ENCODE results near the gene RCL1. TPM values are rescaled to one million over a fixed set of nuclear protein-coding genes. Genes with fewer than 3 reads are reported as not detected.
"Not testable (repeated sequence)": the region's sequence is repeated elsewhere in the genome, so short reads cannot be mapped to it uniquely, and the experiment has no call there.

Gene RCL1
- total and polyA plus RNA-seq, 7 donors = 8.9 to 29.5 (median 16.0) TPM

DNA sequence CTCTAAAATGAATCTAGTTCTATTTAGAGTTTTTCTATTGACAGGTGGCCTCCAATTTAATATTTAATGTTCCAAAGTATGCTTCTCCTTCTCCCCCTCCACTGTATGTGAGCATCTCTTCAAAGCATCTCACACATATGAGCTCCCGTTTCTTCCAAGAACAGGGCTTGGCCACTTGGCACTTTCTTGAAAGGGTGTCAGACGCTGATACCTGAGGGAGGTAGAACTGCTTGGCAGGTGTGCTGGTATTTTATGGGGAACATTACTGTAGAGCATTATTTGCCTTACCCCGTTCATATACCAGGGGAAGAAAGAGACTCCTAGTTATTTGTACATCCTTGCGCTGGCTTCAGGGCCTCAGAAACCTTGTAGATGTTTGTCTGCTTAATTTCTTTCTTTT is 1.9 kb downstream of the RCL1 start:
- Histone ChIP-seq H3K4me1 (peaks cover 46% of the 10 kb centered on the region), H3K9me3 (no peaks in the 10 kb centered on the region), H3K4me3 (peak overlapping the region; percentile 78), H3K27ac (peak overlapping the region; percentile 96), H3K36me3 (ENCODE audit: insufficient read depth in 1 of 2, low read depth in 1 of 2) (no peaks in the 10 kb centered on the region), H3K27me3 (ENCODE audit: insufficient read depth in 3 of 3, low read length in 2 of 3) (no peaks in the 10 kb centered on the region)
- DNase-seq (no peak), ATAC-seq (no peak)
- TF ChIP-seq, protein P1, sequence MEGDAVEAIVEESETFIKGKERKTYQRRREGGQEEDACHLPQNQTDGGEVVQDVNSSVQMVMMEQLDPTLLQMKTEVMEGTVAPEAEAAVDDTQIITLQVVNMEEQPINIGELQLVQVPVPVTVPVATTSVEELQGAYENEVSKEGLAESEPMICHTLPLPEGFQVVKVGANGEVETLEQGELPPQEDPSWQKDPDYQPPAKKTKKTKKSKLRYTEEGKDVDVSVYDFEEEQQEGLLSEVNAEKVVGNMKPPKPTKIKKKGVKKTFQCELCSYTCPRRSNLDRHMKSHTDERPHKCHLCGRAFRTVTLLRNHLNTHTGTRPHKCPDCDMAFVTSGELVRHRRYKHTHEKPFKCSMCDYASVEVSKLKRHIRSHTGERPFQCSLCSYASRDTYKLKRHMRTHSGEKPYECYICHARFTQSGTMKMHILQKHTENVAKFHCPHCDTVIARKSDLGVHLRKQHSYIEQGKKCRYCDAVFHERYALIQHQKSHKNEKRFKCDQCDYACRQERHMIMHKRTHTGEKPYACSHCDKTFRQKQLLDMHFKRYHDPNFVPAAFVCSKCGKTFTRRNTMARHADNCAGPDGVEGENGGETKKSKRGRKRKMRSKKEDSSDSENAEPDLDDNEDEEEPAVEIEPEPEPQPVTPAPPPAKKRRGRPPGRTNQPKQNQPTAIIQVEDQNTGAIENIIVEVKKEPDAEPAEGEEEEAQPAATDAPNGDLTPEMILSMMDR (IDR thresholded peaks at IDR 0.05) = no peak
- intact Hi-C loops (cut with DNase I) = loop anchor here in 1 of 2 donors (5.0 kb wide), 1 partner anchor 43 kb away; no protein-coding TSS in a partner anchor
- WGBS, 3 donors = 63 to 86% (median 65%) methylated on average over 4 of the region's 4 CpGs

DNA sequence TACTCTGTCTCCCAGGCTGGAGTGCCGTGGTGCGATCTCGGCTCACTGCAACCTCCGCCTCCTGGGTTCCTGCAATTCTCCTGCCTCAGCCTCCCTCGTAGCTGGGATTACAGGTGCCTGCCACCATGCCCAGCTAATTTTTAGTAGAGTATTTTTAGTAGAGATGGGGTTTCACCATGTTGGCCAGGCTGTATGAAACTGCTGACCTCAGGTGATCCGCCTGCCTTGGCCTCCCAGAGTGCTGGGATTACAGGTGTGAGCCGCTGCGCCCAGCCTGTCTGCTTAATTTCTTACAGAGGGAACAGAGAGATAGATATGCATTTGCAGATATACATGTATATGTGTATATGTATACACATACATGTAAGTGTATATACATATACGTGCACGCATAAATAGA is 2.4 kb downstream of the RCL1 start:
- not testable (repeated sequence) for H3K9me3 ChIP-seq; H3K36me3 ChIP-seq (ENCODE audit: insufficient read depth in 1 of 2, low read depth in 1 of 2); DNase-seq; H3K27me3 ChIP-seq (ENCODE audit: insufficient read depth in 3 of 3, low read length in 2 of 3); ATAC-seq
- Histone ChIP-seq H3K4me1 (peaks cover 44% of the 10 kb centered on the region), H3K4me3 (peak overlapping the region; percentile 78), H3K27ac (peak overlapping the region; percentile 96)
- WGBS, 3 donors = 51 to 71% (median 56%) methylated on average over 10 of the region's 10 CpGs
- intact Hi-C loops (cut with DNase I) = loop anchor here in 1 of 2 donors (5.0 kb wide), 1 partner anchor 42 kb away; no protein-coding TSS in a partner anchor

DNA sequence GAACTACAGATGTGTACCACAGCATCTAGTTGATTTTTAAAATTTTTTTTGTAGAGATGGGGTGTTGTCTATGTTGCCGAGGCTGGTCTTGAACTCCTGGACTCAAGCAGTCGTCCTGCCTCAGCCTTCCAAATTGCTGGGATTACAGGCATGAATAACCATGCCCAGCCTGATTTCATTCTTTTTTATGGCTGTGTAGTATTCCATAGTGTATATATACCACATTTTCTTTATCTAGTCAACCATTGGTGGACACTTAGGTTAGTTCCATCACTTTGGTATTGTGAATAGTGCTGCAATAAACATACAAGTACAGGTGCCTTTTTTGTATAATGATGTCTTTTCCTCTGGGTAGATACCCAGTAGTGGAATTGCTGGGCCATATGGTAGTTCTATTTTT is 3.8 kb downstream of the RCL1 start:
- no peak for DNase-seq
- Histone ChIP-seq H3K4me3 (no peak overlapping the region), H3K27ac (peak overlapping the region; percentile 96), H3K9me3 (no peaks in the 10 kb centered on the region), H3K36me3 (ENCODE audit: insufficient read depth in 1 of 2, low read depth in 1 of 2) (no peaks in the 10 kb centered on the region), H3K27me3 (ENCODE audit: insufficient read depth in 3 of 3, low read length in 2 of 3) (no peaks in the 10 kb centered on the region), H3K4me1 (peaks cover 37% of the 10 kb centered on the region)
- WGBS, 3 donors = 86 to 95% (median 91%) methylated on average over 2 of the region's 2 CpGs
- no peak for ATAC-seq
- intact Hi-C loops (cut with DNase I) = loop anchor here in 1 of 2 donors (5.0 kb wide), 1 partner anchor 41 kb away; no protein-coding TSS in a partner anchor
- TF ChIP-seq, protein P1 (IDR thresholded peaks at IDR 0.05) = no peak

DNA sequence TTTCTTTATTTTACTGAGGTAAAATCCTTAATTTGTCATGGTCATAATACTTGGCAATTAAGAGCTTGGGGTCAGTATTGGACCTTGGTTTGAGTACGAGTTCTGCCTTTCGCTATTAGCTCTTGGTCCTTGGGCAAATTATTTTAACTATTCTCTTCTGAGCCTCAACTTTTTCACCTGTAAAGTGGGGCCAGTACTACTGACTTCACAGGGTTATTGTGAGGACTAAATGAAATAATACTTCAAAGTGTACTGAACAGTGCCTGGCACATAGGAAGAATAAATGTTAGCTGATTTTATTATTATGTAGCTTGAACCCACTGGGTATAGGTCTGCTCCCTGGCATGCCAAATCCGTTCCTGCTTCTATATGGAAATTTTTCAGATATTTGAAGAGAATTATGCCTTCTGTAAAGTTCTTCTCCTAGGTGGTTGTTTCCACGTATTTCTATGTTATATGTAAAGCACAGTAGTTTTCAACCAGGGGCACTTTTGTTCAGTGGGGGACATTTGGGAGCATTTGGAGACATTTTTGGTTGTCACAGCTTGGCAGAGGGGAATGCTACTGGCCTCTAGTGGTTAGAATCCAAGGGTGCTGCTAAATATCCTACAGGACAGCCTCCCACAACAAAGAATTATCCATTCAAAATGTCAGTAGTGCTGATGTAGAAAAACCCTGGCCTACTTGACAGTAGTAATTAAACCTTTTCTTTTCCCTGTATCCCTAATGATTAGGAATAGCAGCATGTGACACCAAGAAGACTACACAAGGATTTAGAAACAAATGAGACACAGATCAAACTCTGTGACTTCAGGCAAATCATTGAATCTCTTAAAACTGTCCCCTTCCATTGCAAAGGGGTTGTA is 4.5 kb downstream of the RCL1 start:
- no peaks in the 10 kb centered on the region for H3K9me3 ChIP-seq
- H3K27ac ChIP-seq = peak overlapping the region; percentile 70
- ATAC-seq = peak in 1 of 4 donors; percentile 34
- H3K36me3 ChIP-seq (ENCODE audit: insufficient read depth in 1 of 2, low read depth in 1 of 2) = no peaks in the 10 kb centered on the region
- H3K4me3 ChIP-seq = no peak overlapping the region
- WGBS, 3 donors = 82 to 89% (median 87%) methylated on average over 4 of the region's 4 CpGs
- DNase-seq = no peak
- TF ChIP-seq, protein P1 (IDR thresholded peaks at IDR 0.05) = peak; percentile 66
- intact Hi-C loops (cut with DNase I) = loop anchor here in 1 of 2 donors (5.0 kb wide), 1 partner anchor 40 kb away; no protein-coding TSS in a partner anchor
- H3K4me1 ChIP-seq = peaks cover 33% of the 10 kb centered on the region
- H3K27me3 ChIP-seq (ENCODE audit: insufficient read depth in 3 of 3, low read length in 2 of 3) = no peaks in the 10 kb centered on the region

DNA sequence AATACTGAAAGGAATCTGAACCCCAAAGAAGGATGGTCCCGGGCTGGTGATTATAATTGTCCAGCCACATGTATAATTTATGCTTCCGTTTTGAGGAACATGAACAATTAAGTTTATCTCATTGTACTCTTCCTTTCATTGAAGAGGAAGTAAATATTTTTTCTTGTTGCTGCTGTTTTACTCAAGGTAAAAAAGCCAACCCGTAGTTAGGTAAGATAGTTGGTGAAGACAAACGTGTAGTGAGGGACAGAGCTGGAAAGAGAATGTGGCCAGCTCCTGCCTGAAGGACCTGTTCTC is 5.1 kb downstream of the RCL1 start:
- intact Hi-C loops (cut with DNase I) = loop anchor here (2.0 to 5.0 kb wide), 2 partner anchors 25 to 39 kb away; no protein-coding TSS in a partner anchor
- peaks cover 35% of the 10 kb centered on the region for H3K4me1 ChIP-seq
- no peaks in the 10 kb centered on the region for H3K27me3 ChIP-seq (ENCODE audit: insufficient read depth in 3 of 3, low read length in 2 of 3)
- DNase-seq = no peak
- H3K36me3 ChIP-seq (ENCODE audit: insufficient read depth in 1 of 2, low read depth in 1 of 2) = no peaks in the 10 kb centered on the region
- WGBS, 3 donors = 33 to 51% (median 36%) methylated on average over 4 of the region's 4 CpGs
- H3K4me3 ChIP-seq = no peak overlapping the region
- H3K27ac ChIP-seq = peak overlapping the region; percentile 70
- ATAC-seq = no peak
- no peaks in the 10 kb centered on the region for H3K9me3 ChIP-seq
- TF ChIP-seq, protein P1 (IDR thresholded peaks at IDR 0.05) = no peak

Data from psoas muscle (tissue), 8 donors.